Stimulated activated CD8-positive, alpha-beta memory T cell treated with anti-CD3 and anti-CD28 coated beads, Interleukin-7, amount 100 ng/mL, for 1 hour (primary cell): Measurements from ENCODE around the gene DKK3.
"Not testable (repeated sequence)": the region's sequence is repeated elsewhere in the genome, so short reads cannot be mapped to it uniquely, and the experiment has no call there.

Experiments
- DNase-seq, 2 donors: peaks; one replicate each; pipeline ENCODE4 v3.0.0-alpha.2; 2020; ENCODE audit warnings: low read depth in 2 of 2

DKK3 gene

GRCh38 chr11:12007769-12008737, at the start of gene DKK3:
Gene DKK3 (minus strand): TSS chr11:12008626. CDS start chr11:12008582, 44 bp downstream.
- DNase-seq, result peak in 1 of 2 donors; percentile 3

- DNase-seq, result no peak
Observed at GRCh38 chr11:12057299-12057980, 49.0 kb upstream of the DKK3 start.

- no peak for DNase-seq
Observed at GRCh38 chr11:12056119-12056518, 47.7 kb upstream of the DKK3 start.

GRCh38 chr11:12053606-12054361, 45.4 kb upstream of the DKK3 start:
- no peak for DNase-seq

- no peak for DNase-seq
Observed at GRCh38 chr11:12052676-12053605, 44.5 kb upstream of the DKK3 start.

GRCh38 chr11:12051287-12051662, 42.8 kb upstream of the DKK3 start:
- no peak for DNase-seq

GRCh38 chr11:12050470-12051286, 42.3 kb upstream of the DKK3 start:
- DNase-seq, result no peak

GRCh38 chr11:12048936-12049790, 40.7 kb upstream of the DKK3 start:
- no peak for DNase-seq

- DNase-seq, result no peak
Observed at GRCh38 chr11:12046636-12047236, 38.3 kb upstream of the DKK3 start.

GRCh38 chr11:12045914-12046635, 37.6 kb upstream of the DKK3 start:
- no peak for DNase-seq

- DNase-seq, result no peak
Observed at GRCh38 chr11:12044799-12045198, 36.4 kb upstream of the DKK3 start.

GRCh38 chr11:12043959-12044791, 35.7 kb upstream of the DKK3 start:
- peak; percentile 15 to 39 for DNase-seq

- no peak for DNase-seq
Observed at GRCh38 chr11:12043221-12043620, 34.8 kb upstream of the DKK3 start.

- no peak for DNase-seq
Observed at GRCh38 chr11:12042215-12042676, 33.8 kb upstream of the DKK3 start.

- not testable (repeated sequence) for DNase-seq
Observed at GRCh38 chr11:12040719-12041118, 32.3 kb upstream of the DKK3 start.

GRCh38 chr11:12032968-12033367, 24.5 kb upstream of the DKK3 start:
- DNase-seq, result no peak
